ENCODE data around the gene CEP112. TPM values are rescaled to one million over a fixed set of nuclear protein-coding genes. Genes with fewer than 3 reads are reported as not detected.

The CEP112 gene
- total RNA-seq, 1 experiment from 2014 or later = 9.5 TPM

DNA sequence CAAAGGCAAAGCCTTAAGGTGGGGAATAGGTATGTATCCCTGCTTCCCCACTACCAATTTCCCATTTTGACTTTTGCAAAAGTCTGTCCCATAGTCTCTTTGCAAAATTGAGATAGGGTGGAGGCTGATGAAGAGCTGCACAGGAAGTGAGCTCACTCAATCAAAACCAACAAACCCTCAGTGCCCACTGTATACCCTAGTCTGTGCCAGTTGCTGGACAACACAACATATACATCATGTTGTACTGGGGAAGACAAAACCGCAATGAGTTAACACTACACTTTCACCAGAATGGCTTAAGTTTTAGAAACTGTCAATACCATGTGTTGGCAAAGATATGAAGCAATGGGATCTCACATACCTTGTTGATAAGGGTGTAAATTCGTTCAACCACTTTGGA is 590.1 kb downstream of the CEP112 start:
- ATAC-seq (no peak), DNase-seq (ENCODE audit: low read depth, low spot score) (no peak)
- ChIA-PET CTCF (no interaction called here), POLR2A (no interaction called here)
- no TSS peak for BruUV-seq (replicated peaks)
- no peak for TF ChIP-seq SIN3A (IDR thresholded peaks at IDR 0.05; ENCODE audit: borderline replicate concordance, insufficient read depth, low read depth, low read length)
- no peak for TF ChIP-seq TCF7L2 (IDR thresholded peaks at IDR 0.05; ENCODE audit: low read depth, low read length)
- TF ChIP-seq, protein P1, sequence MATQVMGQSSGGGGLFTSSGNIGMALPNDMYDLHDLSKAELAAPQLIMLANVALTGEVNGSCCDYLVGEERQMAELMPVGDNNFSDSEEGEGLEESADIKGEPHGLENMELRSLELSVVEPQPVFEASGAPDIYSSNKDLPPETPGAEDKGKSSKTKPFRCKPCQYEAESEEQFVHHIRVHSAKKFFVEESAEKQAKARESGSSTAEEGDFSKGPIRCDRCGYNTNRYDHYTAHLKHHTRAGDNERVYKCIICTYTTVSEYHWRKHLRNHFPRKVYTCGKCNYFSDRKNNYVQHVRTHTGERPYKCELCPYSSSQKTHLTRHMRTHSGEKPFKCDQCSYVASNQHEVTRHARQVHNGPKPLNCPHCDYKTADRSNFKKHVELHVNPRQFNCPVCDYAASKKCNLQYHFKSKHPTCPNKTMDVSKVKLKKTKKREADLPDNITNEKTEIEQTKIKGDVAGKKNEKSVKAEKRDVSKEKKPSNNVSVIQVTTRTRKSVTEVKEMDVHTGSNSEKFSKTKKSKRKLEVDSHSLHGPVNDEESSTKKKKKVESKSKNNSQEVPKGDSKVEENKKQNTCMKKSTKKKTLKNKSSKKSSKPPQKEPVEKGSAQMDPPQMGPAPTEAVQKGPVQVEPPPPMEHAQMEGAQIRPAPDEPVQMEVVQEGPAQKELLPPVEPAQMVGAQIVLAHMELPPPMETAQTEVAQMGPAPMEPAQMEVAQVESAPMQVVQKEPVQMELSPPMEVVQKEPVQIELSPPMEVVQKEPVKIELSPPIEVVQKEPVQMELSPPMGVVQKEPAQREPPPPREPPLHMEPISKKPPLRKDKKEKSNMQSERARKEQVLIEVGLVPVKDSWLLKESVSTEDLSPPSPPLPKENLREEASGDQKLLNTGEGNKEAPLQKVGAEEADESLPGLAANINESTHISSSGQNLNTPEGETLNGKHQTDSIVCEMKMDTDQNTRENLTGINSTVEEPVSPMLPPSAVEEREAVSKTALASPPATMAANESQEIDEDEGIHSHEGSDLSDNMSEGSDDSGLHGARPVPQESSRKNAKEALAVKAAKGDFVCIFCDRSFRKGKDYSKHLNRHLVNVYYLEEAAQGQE (IDR thresholded peaks at IDR 0.05; ENCODE audit: insufficient read depth in 1 of 2, low read depth in 2 of 2, low read length in 1 of 2) = no peak
- TF ChIP-seq, protein P2, sequence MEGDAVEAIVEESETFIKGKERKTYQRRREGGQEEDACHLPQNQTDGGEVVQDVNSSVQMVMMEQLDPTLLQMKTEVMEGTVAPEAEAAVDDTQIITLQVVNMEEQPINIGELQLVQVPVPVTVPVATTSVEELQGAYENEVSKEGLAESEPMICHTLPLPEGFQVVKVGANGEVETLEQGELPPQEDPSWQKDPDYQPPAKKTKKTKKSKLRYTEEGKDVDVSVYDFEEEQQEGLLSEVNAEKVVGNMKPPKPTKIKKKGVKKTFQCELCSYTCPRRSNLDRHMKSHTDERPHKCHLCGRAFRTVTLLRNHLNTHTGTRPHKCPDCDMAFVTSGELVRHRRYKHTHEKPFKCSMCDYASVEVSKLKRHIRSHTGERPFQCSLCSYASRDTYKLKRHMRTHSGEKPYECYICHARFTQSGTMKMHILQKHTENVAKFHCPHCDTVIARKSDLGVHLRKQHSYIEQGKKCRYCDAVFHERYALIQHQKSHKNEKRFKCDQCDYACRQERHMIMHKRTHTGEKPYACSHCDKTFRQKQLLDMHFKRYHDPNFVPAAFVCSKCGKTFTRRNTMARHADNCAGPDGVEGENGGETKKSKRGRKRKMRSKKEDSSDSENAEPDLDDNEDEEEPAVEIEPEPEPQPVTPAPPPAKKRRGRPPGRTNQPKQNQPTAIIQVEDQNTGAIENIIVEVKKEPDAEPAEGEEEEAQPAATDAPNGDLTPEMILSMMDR (IDR thresholded peaks at IDR 0.05) = no peak
- TF ChIP-seq POLR2AphosphoS5 (IDR thresholded peaks at IDR 0.05; ENCODE audit: low read depth, low read length) = no peak
- intact Hi-C loops (cut with micrococcal nuclease; ENCODE audit: unreplicated experiment) (no loop called here), in situ Hi-C loops (cut with HindIII; ENCODE audit: low pct_unique_long_range_greater_than_20kb, low sequenced_read_pairs) (no loop called here)
- H3K36me3 ChIP-seq (ENCODE audit: control insufficient read depth, insufficient read depth, low read length) = no peaks in the 10 kb centered on the region
- H3K4me3 ChIP-seq (ENCODE audit: low read depth in 2 of 2, low read length in 2 of 2) = no peak overlapping the region
- H3K4me1 ChIP-seq (ENCODE audit: control insufficient read depth, insufficient read depth, low read length) = no peaks in the 10 kb centered on the region
- no peak overlapping the region for H3K27ac ChIP-seq (ENCODE audit: low read length)
- H3K27me3 ChIP-seq (ENCODE audit: control insufficient read depth, insufficient read depth, low read length) = no peaks in the 10 kb centered on the region
- H3K9me3 ChIP-seq (ENCODE audit: control insufficient read depth, insufficient read depth, low read depth, low read length) = no peaks in the 10 kb centered on the region

DNA sequence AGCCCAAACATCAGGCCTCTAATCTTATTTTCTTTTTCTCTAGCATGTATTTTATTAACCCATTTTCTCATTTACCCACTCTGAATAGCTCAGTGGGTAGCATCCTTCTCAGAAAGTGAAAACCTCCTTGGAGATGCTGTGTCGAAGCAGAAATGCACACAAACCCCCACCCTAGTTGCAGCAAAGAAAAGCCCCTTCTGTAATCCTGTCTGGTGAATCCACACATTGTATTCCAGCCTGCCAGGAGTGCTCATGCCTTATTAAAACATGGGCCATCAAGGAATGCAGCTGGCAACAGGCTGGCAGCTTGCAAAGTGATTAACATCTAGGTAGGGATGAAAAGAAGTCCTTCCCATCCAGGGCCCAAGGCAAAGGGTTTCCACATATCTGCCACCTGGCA is 590.8 kb downstream of the CEP112 start:
- ChIA-PET POLR2A (no interaction called here), CTCF (no interaction called here)
- H3K4me3 ChIP-seq (ENCODE audit: low read depth in 2 of 2, low read length in 2 of 2) = no peak overlapping the region
- ATAC-seq (no peak), DNase-seq (ENCODE audit: low read depth, low spot score) (no peak)
- BruUV-seq (replicated peaks) = no TSS peak
- no peaks in the 10 kb centered on the region for H3K9me3 ChIP-seq (ENCODE audit: control insufficient read depth, insufficient read depth, low read depth, low read length)
- no peak overlapping the region for H3K27ac ChIP-seq (ENCODE audit: low read length)
- no peaks in the 10 kb centered on the region for H3K36me3 ChIP-seq (ENCODE audit: control insufficient read depth, insufficient read depth, low read length)
- H3K27me3 ChIP-seq (ENCODE audit: control insufficient read depth, insufficient read depth, low read length) = no peaks in the 10 kb centered on the region
- intact Hi-C loops (cut with micrococcal nuclease; ENCODE audit: unreplicated experiment) (no loop called here), in situ Hi-C loops (cut with HindIII; ENCODE audit: low pct_unique_long_range_greater_than_20kb, low sequenced_read_pairs) (no loop called here)
- TF ChIP-seq SIN3A (IDR thresholded peaks at IDR 0.05; ENCODE audit: borderline replicate concordance, insufficient read depth, low read depth, low read length) (no peak), POLR2AphosphoS5 (IDR thresholded peaks at IDR 0.05; ENCODE audit: low read depth, low read length) (no peak), TCF7L2 (IDR thresholded peaks at IDR 0.05; ENCODE audit: low read depth, low read length) (no peak)
- TF ChIP-seq, protein P1 (IDR thresholded peaks at IDR 0.05; ENCODE audit: insufficient read depth in 1 of 2, low read depth in 2 of 2, low read length in 1 of 2) = no peak
- TF ChIP-seq, protein P2 (IDR thresholded peaks at IDR 0.05) = no peak
- H3K4me1 ChIP-seq (ENCODE audit: control insufficient read depth, insufficient read depth, low read length) = no peaks in the 10 kb centered on the region
